ENCODE results near the gene RPTOR.

Gene RPTOR

GRCh38 chr17:80923211-80924110, 378.8 kb downstream of the RPTOR start:
- intact Hi-C loops (cut with DNase I): no loop called here

GRCh38 chr17:80924111-80924806, 379.6 kb downstream of the RPTOR start:
- peak in 2 of 10 donors; percentile 66 to 75 for DNase-seq
- intact Hi-C loops (cut with DNase I): no loop called here

More at GRCh38 chr17:80923211-80924110, 378.8 kb downstream of the RPTOR start:
- DNase-seq: peak in 2 of 10 donors; percentile 79 to 81

- DNase-seq: peak in 2 of 10 donors; percentile 44 to 73
- intact Hi-C loops (cut with DNase I): no loop called here
Measured at GRCh38 chr17:80924807-80925610, 380.4 kb downstream of the RPTOR start.

- peak in 2 of 10 donors; percentile 44 to 70 for DNase-seq
- intact Hi-C loops (cut with DNase I): no loop called here
Measured at GRCh38 chr17:80925688-80926335, 381.2 kb downstream of the RPTOR start.

- intact Hi-C loops (cut with DNase I): no loop called here
- DNase-seq: peak in 2 of 10 donors; percentile 70 to 81
Measured at GRCh38 chr17:80926591-80927250, 382.1 kb downstream of the RPTOR start.

GRCh38 chr17:80927791-80928216, 383.2 kb downstream of the RPTOR start:
- intact Hi-C loops (cut with DNase I): no loop called here
- DNase-seq: peak in 2 of 10 donors; percentile 44 to 50

- intact Hi-C loops (cut with DNase I): no loop called here
- DNase-seq: peak in 2 of 10 donors; percentile 30 to 43
Measured at GRCh38 chr17:80929449-80929848, 384.8 kb downstream of the RPTOR start.

- peak in 3 of 10 donors; percentile 72 to 79 (median 75) for DNase-seq
- intact Hi-C loops (cut with DNase I): no loop called here
Measured at GRCh38 chr17:80930335-80931279, 386.0 kb downstream of the RPTOR start.

GRCh38 chr17:80931421-80932265, 387.0 kb downstream of the RPTOR start:
- intact Hi-C loops (cut with DNase I): no loop called here

GRCh38 chr17:80935526-80935925, 390.9 kb downstream of the RPTOR start:
- DNase-seq: no peak
- intact Hi-C loops (cut with DNase I): no loop called here

More at GRCh38 chr17:80931421-80932265, 387.0 kb downstream of the RPTOR start:
- DNase-seq: peak in 2 of 10 donors; percentile 30 to 67

GRCh38 chr17:80936218-80936617, 391.6 kb downstream of the RPTOR start:
- intact Hi-C loops (cut with DNase I): no loop called here
- DNase-seq: no peak

- intact Hi-C loops (cut with DNase I): no loop called here
Measured at GRCh38 chr17:80936723-80937122, 392.1 kb downstream of the RPTOR start.

GRCh38 chr17:80937462-80938381, 393.1 kb downstream of the RPTOR start:
- peak in 3 of 10 donors; percentile 35 to 82 (median 75) for DNase-seq
- intact Hi-C loops (cut with DNase I): no loop called here

More at GRCh38 chr17:80936723-80937122, 392.1 kb downstream of the RPTOR start:
- peak in 1 of 10 donors; percentile 19 for DNase-seq

GRCh38 chr17:80938556-80938955, 393.9 kb downstream of the RPTOR start:
- intact Hi-C loops (cut with DNase I): no loop called here
- DNase-seq: peak in 1 of 10 donors; percentile 49

GRCh38 chr17:80939151-80940145, 394.8 kb downstream of the RPTOR start:
- DNase-seq: peak in 3 of 10 donors; percentile 55 to 81 (median 66)
- intact Hi-C loops (cut with DNase I): no loop called here

Measured in posterior cingulate gyrus (tissue), 11 donors.